Vagina (tissue), 2 donors: ENCODE measurements around the gene PRCC.

Experiments
- POLR2A ChIP-seq, 2 donors: fragments of 450-650 bp; IDR thresholded peaks; one replicate each; pipeline ENCODE4 v1.6.1; 2017; ENCODE audit warnings: antibody characterized with exemption in 2 of 2, mild to moderate bottlenecking in 2 of 2, moderate library complexity in 2 of 2
- POLR2AphosphoS5 ChIP-seq, 2 donors: sonication (generic); formaldehyde crosslinking; IDR thresholded peaks; one replicate each; pipeline ENCODE4 v1.9.0; 2017; ENCODE audit warnings: antibody characterized with exemption in 2 of 2, mild to moderate bottlenecking in 2 of 2, low read depth in 1 of 2; ENCODE audit not compliant: insufficient read depth in 1 of 2
- TF ChIP-seq, protein P1 (sequence below), 3 experiments: fragments of 450-650 bp in 2 of 3; fragments of 200-600 bp in 1 of 3; sonication (generic) in 1 of 3; IDR thresholded peaks; one replicate each; pipeline ENCODE4 v1.5.1; 2017 to 2019; ENCODE audit warnings: antibody characterized with exemption in 3 of 3, mild to moderate bottlenecking in 2 of 3, moderate library complexity in 2 of 3

- TF ChIP-seq, protein P1, sequence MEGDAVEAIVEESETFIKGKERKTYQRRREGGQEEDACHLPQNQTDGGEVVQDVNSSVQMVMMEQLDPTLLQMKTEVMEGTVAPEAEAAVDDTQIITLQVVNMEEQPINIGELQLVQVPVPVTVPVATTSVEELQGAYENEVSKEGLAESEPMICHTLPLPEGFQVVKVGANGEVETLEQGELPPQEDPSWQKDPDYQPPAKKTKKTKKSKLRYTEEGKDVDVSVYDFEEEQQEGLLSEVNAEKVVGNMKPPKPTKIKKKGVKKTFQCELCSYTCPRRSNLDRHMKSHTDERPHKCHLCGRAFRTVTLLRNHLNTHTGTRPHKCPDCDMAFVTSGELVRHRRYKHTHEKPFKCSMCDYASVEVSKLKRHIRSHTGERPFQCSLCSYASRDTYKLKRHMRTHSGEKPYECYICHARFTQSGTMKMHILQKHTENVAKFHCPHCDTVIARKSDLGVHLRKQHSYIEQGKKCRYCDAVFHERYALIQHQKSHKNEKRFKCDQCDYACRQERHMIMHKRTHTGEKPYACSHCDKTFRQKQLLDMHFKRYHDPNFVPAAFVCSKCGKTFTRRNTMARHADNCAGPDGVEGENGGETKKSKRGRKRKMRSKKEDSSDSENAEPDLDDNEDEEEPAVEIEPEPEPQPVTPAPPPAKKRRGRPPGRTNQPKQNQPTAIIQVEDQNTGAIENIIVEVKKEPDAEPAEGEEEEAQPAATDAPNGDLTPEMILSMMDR (IDR thresholded peaks at IDR 0.05), result no peak
- TF ChIP-seq POLR2A (IDR thresholded peaks at IDR 0.05) (no peak), POLR2AphosphoS5 (IDR thresholded peaks at IDR 0.05; ENCODE audit: insufficient read depth in 1 of 2, low read depth in 1 of 2) (no peak)
Observed at GRCh38 chr1:156733989-156734584, 33.2 kb upstream of the PRCC start.
